ENCODE measurements around the gene ABCC4. TPM values are rescaled to one million over a fixed set of nuclear protein-coding genes. Genes with fewer than 3 reads are reported as not detected.

The ABCC4 gene
- total RNA-seq, 1 experiment from 2014 or later, result 17.0 TPM

DNA sequence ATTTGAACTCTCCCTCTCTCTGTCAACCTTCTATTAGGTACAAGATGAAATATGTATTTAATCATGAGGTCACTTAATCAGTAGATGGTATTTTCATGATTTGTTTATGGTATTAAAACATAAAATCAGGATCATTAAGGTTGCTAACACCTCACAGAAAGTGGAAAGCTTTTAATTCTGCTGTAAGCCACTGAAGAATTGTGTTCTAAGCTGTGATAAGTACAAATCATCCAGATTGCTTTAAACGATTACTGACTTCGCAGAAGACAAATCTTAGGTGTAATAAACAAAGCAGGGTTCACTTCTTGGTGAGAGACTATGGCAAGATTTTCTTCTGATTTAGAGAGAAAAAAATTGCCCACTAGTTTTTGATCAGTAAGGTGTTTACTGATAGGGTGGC lies 214.5 kb downstream of the ABCC4 start:
- Histone ChIP-seq H3K9me3 (ENCODE audit: insufficient read depth, low read depth) (no peaks in the 10 kb centered on the region), H3K4me3 (no peak overlapping the region), H3K36me3 (ENCODE audit: low read depth) (no peaks in the 10 kb centered on the region), H2AFZ (no peak overlapping the region), H3F3A (ENCODE audit: insufficient read depth, low read depth) (no peaks in the 10 kb centered on the region), H3K4me2 (no peak overlapping the region), H3K27ac (no peak overlapping the region), H3K27me3 (ENCODE audit: insufficient read depth, low read depth) (no peaks in the 10 kb centered on the region), H3K4me1 (replicated peaks; ENCODE audit: insufficient read depth) (no peaks in the 10 kb centered on the region), H3K9me2 (ENCODE audit: insufficient read depth) (no peaks in the 10 kb centered on the region), H4K20me1 (ENCODE audit: insufficient read depth) (no peaks in the 10 kb centered on the region), H3K79me2 (ENCODE audit: low read depth) (no peaks in the 10 kb centered on the region)
- no TSS peak for BruUV-seq (replicated peaks)
- CTCF ChIA-PET, result no interaction called here
- DNase-seq, result no peak
- intact Hi-C loops (cut with micrococcal nuclease; ENCODE audit: unreplicated experiment), result no loop called here
- TF ChIP-seq, protein P1, sequence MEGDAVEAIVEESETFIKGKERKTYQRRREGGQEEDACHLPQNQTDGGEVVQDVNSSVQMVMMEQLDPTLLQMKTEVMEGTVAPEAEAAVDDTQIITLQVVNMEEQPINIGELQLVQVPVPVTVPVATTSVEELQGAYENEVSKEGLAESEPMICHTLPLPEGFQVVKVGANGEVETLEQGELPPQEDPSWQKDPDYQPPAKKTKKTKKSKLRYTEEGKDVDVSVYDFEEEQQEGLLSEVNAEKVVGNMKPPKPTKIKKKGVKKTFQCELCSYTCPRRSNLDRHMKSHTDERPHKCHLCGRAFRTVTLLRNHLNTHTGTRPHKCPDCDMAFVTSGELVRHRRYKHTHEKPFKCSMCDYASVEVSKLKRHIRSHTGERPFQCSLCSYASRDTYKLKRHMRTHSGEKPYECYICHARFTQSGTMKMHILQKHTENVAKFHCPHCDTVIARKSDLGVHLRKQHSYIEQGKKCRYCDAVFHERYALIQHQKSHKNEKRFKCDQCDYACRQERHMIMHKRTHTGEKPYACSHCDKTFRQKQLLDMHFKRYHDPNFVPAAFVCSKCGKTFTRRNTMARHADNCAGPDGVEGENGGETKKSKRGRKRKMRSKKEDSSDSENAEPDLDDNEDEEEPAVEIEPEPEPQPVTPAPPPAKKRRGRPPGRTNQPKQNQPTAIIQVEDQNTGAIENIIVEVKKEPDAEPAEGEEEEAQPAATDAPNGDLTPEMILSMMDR (conservative IDR thresholded peaks at IDR 0.05), result no peak
- no peak for TF ChIP-seq EZH2 (IDR thresholded peaks at IDR 0.05; ENCODE audit: low read depth)
- POLR2A ChIA-PET (ENCODE audit: unreplicated experiment), result no interaction called here

DNA sequence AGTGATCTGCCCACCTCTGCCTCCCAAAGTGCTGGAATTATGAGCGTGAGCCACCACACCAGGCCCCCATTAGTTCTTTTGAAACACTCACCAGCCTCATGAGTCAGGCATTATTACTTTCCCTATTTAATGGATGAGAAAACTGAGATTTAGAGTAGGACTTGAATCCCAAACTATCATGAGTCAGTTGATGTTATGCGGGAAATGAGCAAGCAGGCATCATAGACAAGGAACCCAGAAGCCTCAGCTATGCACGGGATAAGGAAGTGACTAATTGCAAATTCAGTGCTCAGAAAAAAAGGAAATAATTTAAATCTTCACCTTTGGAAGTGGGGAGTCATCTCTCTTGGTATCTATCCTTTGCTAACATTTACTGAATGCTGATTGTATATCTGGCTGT lies 217.5 kb downstream of the ABCC4 start:
- Histone ChIP-seq H3F3A (ENCODE audit: insufficient read depth, low read depth) (peaks cover 3% of the 10 kb centered on the region; the same call in 1 of the 2 replicates), H3K4me3 (no peak overlapping the region), H3K4me1 (replicated peaks; ENCODE audit: insufficient read depth) (no peaks in the 10 kb centered on the region), H3K9me3 (ENCODE audit: insufficient read depth, low read depth) (no peaks in the 10 kb centered on the region), H3K36me3 (ENCODE audit: low read depth) (no peaks in the 10 kb centered on the region), H2AFZ (no peak overlapping the region), H3K9me2 (ENCODE audit: insufficient read depth) (no peaks in the 10 kb centered on the region), H3K27me3 (ENCODE audit: insufficient read depth, low read depth) (no peaks in the 10 kb centered on the region), H3K79me2 (ENCODE audit: low read depth) (no peaks in the 10 kb centered on the region), H3K4me2 (no peak overlapping the region), H3K27ac (no peak overlapping the region), H4K20me1 (ENCODE audit: insufficient read depth) (no peaks in the 10 kb centered on the region)
- TF ChIP-seq, protein P1 (conservative IDR thresholded peaks at IDR 0.05), result no peak
- no peak for TF ChIP-seq EZH2 (IDR thresholded peaks at IDR 0.05; ENCODE audit: low read depth)
- ChIA-PET CTCF (no interaction called here), POLR2A (ENCODE audit: unreplicated experiment) (no interaction called here)
- BruUV-seq (replicated peaks), result no TSS peak
- intact Hi-C loops (cut with micrococcal nuclease; ENCODE audit: unreplicated experiment), result no loop called here
- peak in 1 of 2 experiments; percentile 43 for DNase-seq

DNA sequence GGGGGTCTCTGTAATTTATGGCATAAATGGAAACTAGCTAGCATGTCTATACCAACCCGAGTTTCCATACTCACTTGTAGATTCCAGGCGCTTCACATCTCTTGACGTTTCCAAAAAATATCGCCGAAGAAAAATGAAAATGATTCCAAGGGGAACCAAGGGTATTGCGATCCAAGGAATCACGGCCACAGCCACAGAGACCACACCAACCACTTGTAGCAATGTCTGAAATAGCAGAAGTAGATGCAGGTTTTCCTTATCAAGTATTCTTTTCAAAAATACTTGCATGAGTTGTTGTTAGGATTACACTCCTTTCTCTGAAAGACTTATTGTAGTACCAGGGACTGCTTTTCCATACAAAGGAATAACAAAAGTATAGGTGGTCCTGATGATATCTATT lies 218.2 kb downstream of the ABCC4 start:
- no TSS peak for BruUV-seq (replicated peaks)
- Histone ChIP-seq H2AFZ (no peak overlapping the region), H3K9me3 (ENCODE audit: insufficient read depth, low read depth) (no peaks in the 10 kb centered on the region), H3K4me2 (no peak overlapping the region), H3K4me1 (replicated peaks; ENCODE audit: insufficient read depth) (no peaks in the 10 kb centered on the region), H3K79me2 (ENCODE audit: low read depth) (no peaks in the 10 kb centered on the region), H3K27ac (no peak overlapping the region), H4K20me1 (ENCODE audit: insufficient read depth) (no peaks in the 10 kb centered on the region), H3K27me3 (ENCODE audit: insufficient read depth, low read depth) (no peaks in the 10 kb centered on the region), H3K9me2 (ENCODE audit: insufficient read depth) (no peaks in the 10 kb centered on the region), H3F3A (ENCODE audit: insufficient read depth, low read depth) (peaks cover 3% of the 10 kb centered on the region; the same call in 1 of the 2 replicates), H3K4me3 (no peak overlapping the region), H3K36me3 (ENCODE audit: low read depth) (no peaks in the 10 kb centered on the region)
- ChIA-PET POLR2A (ENCODE audit: unreplicated experiment) (no interaction called here), CTCF (no interaction called here)
- TF ChIP-seq, protein P1 (conservative IDR thresholded peaks at IDR 0.05), result no peak
- TF ChIP-seq EZH2 (IDR thresholded peaks at IDR 0.05; ENCODE audit: low read depth), result no peak
- intact Hi-C loops (cut with micrococcal nuclease; ENCODE audit: unreplicated experiment), result no loop called here
- no peak for DNase-seq

Data from PC-9 (cell line).